Mesenchymal stem cell (in vitro differentiated cells and primary cell): Measurements from ENCODE around the gene ZBTB7C.

Source experiments
- DNase-seq: peaks from one replicate; pipeline ENCODE4 v3.0.0-alpha.2; 2013
- H2AFZ ChIP-seq: one replicate; pipeline ENCODE4 v1.6.1; 2013; ENCODE audit warnings: low read depth, mild to moderate bottlenecking, control low read depth, inconsistent platforms, low read length, moderate library complexity
- H2AK5ac ChIP-seq: 2 replicates; pipeline ENCODE4 v1.6.1; 2013; ENCODE audit warnings: low read length, moderate library complexity, mild to moderate bottlenecking, inconsistent platforms; ENCODE audit not compliant: severe bottlenecking
- H2BK120ac ChIP-seq: one replicate; pipeline ENCODE4 v1.6.1; 2013; ENCODE audit warnings: low read depth, mild to moderate bottlenecking, inconsistent platforms, low read length, moderate library complexity
- H2BK12ac ChIP-seq, 2 experiments: one replicate each; pipeline ENCODE4 v1.6.1; 2013; ENCODE audit warnings: inconsistent platforms in 2 of 2, low read length in 2 of 2, mild to moderate bottlenecking in 2 of 2, moderate library complexity in 2 of 2, control low read depth in 1 of 2
- H2BK15ac ChIP-seq: one replicate; pipeline ENCODE4 v1.6.1; 2013; ENCODE audit warnings: mild to moderate bottlenecking, low read depth, inconsistent platforms; ENCODE audit not compliant: poor library complexity, severe bottlenecking
- H2BK5ac ChIP-seq: 2 replicates; pipeline ENCODE4 v1.6.1; 2013; ENCODE audit warnings: low read depth, mild to moderate bottlenecking, low read length, control low read depth, inconsistent platforms; ENCODE audit not compliant: poor library complexity, severe bottlenecking
- H3K14ac ChIP-seq, 2 experiments: one replicate each; pipeline ENCODE4 v1.6.1; 2013; ENCODE audit warnings: inconsistent platforms in 2 of 2, low read length in 2 of 2, control low read depth in 1 of 2, mild to moderate bottlenecking in 1 of 2, moderate library complexity in 1 of 2
- H3K18ac ChIP-seq, 2 experiments: one replicate each; pipeline ENCODE4 v1.6.1; 2013; ENCODE audit warnings: inconsistent platforms in 2 of 2, low read length in 2 of 2, control low read depth in 1 of 2, low read depth in 1 of 2, mild to moderate bottlenecking in 1 of 2
- H3K23ac ChIP-seq, 2 experiments: one replicate each; pipeline ENCODE4 v1.6.1; 2013; ENCODE audit warnings: inconsistent platforms in 2 of 2, low read length in 2 of 2, mild to moderate bottlenecking in 2 of 2, moderate library complexity in 2 of 2, control low read depth in 1 of 2
- H3K27ac ChIP-seq: 2 replicates; pipeline ENCODE4 v1.5.1; 2013; ENCODE audit warnings: mild to moderate bottlenecking, moderate library complexity, low read length, control low read depth, inconsistent platforms; ENCODE audit not compliant: poor library complexity, severe bottlenecking
- H3K27me3 ChIP-seq, 2 experiments: 2 replicates each; pipeline versions ENCODE4 v1.6.1 to v1.7.0; 2013; ENCODE audit warnings: low read length in 2 of 2, mild to moderate bottlenecking in 2 of 2, moderate library complexity in 2 of 2, control low read depth in 1 of 2, inconsistent platforms in 1 of 2; ENCODE audit not compliant: control insufficient read depth in 1 of 2, insufficient read depth in 1 of 2
- H3K36me3 ChIP-seq, 2 experiments: 2 replicates each; pipeline versions ENCODE4 v1.6.1 to v1.7.0; 2013; ENCODE audit warnings: low read length in 2 of 2, control low read depth in 1 of 2, inconsistent platforms in 1 of 2, low read depth in 1 of 2, mild to moderate bottlenecking in 1 of 2; ENCODE audit not compliant: insufficient read depth in 2 of 2, control insufficient read depth in 1 of 2
- H3K4ac ChIP-seq, 2 experiments: one replicate each; pipeline ENCODE4 v1.6.1; 2013; ENCODE audit warnings: inconsistent platforms in 2 of 2, low read length in 2 of 2, mild to moderate bottlenecking in 2 of 2, moderate library complexity in 2 of 2, control low read depth in 1 of 2, low read depth in 1 of 2
- H3K4me1 ChIP-seq: 2 replicates; pipeline ENCODE4 v1.6.1; 2013; ENCODE audit warnings: low read depth, low read length, control low read depth; ENCODE audit not compliant: control insufficient read depth, insufficient read depth
- H3K4me2 ChIP-seq: 2 replicates; pipeline ENCODE4 v1.6.1; 2013; ENCODE audit warnings: low read length, mild to moderate bottlenecking, inconsistent platforms; ENCODE audit not compliant: poor library complexity, severe bottlenecking
- H3K4me3 ChIP-seq, 2 experiments: 2 replicates each; pipeline versions ENCODE4 v1.5.1 to v1.7.0; 2013; ENCODE audit warnings: low read length in 2 of 2, mild to moderate bottlenecking in 2 of 2, control low read depth in 1 of 2, low read depth in 1 of 2; ENCODE audit not compliant: insufficient read depth in 1 of 2
- H3K79me1 ChIP-seq: replicated peaks from 2 replicates; pipeline ENCODE4 v1.6.1; 2013; ENCODE audit warnings: mild to moderate bottlenecking, control low read depth, low read length, inconsistent platforms; ENCODE audit not compliant: poor library complexity, severe bottlenecking
- H3K9ac ChIP-seq: 2 replicates; pipeline ENCODE4 v1.7.0; 2013; ENCODE audit warnings: mild to moderate bottlenecking, low read length, moderate library complexity
- H3K9me3 ChIP-seq: 2 replicates; pipeline ENCODE4 v1.7.0; 2013; ENCODE audit warnings: mild to moderate bottlenecking, low read length; ENCODE audit not compliant: control insufficient read depth
- H4K8ac ChIP-seq: one replicate; pipeline ENCODE4 v1.6.1; 2013; ENCODE audit warnings: inconsistent platforms, mild to moderate bottlenecking, low read length, moderate library complexity
- H4K91ac ChIP-seq: one replicate; pipeline ENCODE4 v1.6.1; 2013; ENCODE audit warnings: mild to moderate bottlenecking, low read length, inconsistent platforms
- WGBS: methylation state at CpG from one replicate; pipeline ENCODE4 v1.1.7; 2013; ENCODE audit warnings: mixed read lengths; 5-methylcytosine and 5-hydroxymethylcytosine counted together

Gene ZBTB7C

DNA sequence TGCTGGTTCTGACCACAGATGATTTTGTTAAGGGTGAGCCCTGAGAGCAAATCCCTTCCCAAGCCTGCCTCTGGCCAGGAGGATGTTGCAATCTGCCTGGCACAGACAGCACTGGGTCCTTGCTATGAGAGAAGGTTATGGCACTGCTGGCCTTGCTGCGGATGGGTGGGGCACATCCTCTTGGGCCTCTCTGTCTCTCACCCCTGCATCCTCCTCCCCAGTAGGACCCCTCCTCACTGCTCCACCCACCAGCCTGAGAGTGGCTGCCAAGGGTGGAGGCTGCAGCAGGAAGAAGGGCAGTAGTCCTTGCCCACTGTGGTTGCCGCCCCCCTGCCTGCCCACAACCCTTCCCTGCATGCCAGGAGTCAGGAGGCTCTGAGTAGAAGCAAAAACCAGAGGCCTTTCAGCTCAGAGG, 180.9 kb downstream of the ZBTB7C start:
- Histone ChIP-seq H3K14ac (no peak overlapping the region), H3K4me3 (peak overlapping the region; percentile 4 to 28), H3K36me3 (no peaks in the 10 kb centered on the region), H3K4ac (no peak overlapping the region), H3K79me1 (no peaks in the 10 kb centered on the region), H3K4me1 (no peaks in the 10 kb centered on the region), H3K18ac (no peak overlapping the region), H3K9me3 (no peaks in the 10 kb centered on the region), H4K91ac (no peak overlapping the region), H2BK5ac (no peak overlapping the region), H3K27ac (no peak overlapping the region), H4K8ac (no peak overlapping the region), H3K23ac (no peak overlapping the region), H3K9ac (no peak overlapping the region), H2AFZ (no peak overlapping the region), H3K27me3 (peaks cover 9 to 46% of the 10 kb centered on the region in 2 experiments), H2BK12ac (no peak overlapping the region), H2BK15ac (no peak overlapping the region), H2BK120ac (no peak overlapping the region), H3K4me2 (no peak overlapping the region), H2AK5ac (no peak overlapping the region)
- no peak for DNase-seq
- WGBS = 88% methylated on average over 2 of the region's 2 CpGs

DNA sequence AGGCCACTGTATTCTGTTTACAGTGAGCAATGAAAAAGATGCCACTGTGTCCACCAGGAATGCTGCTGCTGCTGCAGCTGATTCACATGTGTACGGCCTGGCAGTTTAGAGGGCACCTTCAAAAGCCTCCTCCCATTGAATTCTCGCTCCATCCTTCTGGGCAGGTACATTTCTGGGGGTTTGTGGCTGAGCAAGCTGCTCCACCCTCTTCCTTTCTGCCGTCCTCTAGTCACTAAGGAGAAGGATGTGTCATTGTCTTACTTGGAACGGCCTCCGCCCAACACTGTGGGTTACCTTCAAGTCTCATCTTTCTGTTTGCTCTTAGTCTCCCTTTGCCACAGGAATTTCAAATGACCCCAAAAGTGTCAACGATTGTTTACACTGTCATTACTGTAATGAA, 182.0 kb downstream of the ZBTB7C start:
- Histone ChIP-seq H3K4me1 (no peaks in the 10 kb centered on the region), H3K9ac (no peak overlapping the region), H3K79me1 (no peaks in the 10 kb centered on the region), H2AFZ (no peak overlapping the region), H3K4me2 (no peak overlapping the region), H2BK120ac (no peak overlapping the region), H2BK12ac (no peak overlapping the region), H3K4me3 (no peak overlapping the region), H3K14ac (no peak overlapping the region), H2BK15ac (no peak overlapping the region), H4K8ac (no peak overlapping the region), H3K18ac (no peak overlapping the region), H3K4ac (no peak overlapping the region), H2BK5ac (no peak overlapping the region), H3K36me3 (no peaks in the 10 kb centered on the region), H3K23ac (no peak overlapping the region), H3K27ac (no peak overlapping the region), H2AK5ac (no peak overlapping the region), H4K91ac (no peak overlapping the region), H3K9me3 (no peaks in the 10 kb centered on the region), H3K27me3 (peaks cover 19 to 49% of the 10 kb centered on the region in 2 experiments)
- WGBS = 75% methylated on average over 5 of the region's 6 CpGs
- no peak for DNase-seq

DNA sequence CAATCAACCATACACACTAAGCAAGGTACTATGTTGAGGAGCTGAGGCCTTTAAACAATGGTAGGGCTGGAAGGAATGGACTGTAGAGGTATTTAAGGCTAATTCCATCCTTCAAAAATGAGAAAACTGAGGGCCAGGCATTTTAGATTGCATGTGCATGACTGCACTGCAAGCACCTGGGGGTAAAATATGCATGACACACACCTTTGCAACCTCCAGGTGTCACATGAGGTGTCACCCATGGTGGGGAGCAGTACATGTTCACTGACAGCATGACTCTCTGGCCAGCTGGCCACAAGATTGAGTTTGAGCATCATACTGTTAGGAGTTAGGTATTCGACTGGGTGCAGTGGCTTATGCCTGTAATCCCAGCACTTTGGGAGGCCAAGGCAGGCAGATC, 182.8 kb downstream of the ZBTB7C start:
- peaks cover 24 to 46% of the 10 kb centered on the region in 2 experiments for H3K27me3 ChIP-seq
- H3K4me3 ChIP-seq = no peak overlapping the region
- no peak overlapping the region for H3K14ac ChIP-seq
- H3K27ac ChIP-seq = no peak overlapping the region
- no peak overlapping the region for H3K18ac ChIP-seq
- DNase-seq = no peak
- H4K91ac ChIP-seq = no peak overlapping the region
- H3K4me2 ChIP-seq = no peak overlapping the region
- no peaks in the 10 kb centered on the region for H3K36me3 ChIP-seq
- no peaks in the 10 kb centered on the region for H3K9me3 ChIP-seq
- H3K9ac ChIP-seq = no peak overlapping the region
- H2BK120ac ChIP-seq = no peak overlapping the region
- H3K23ac ChIP-seq = no peak overlapping the region
- H2BK12ac ChIP-seq = no peak overlapping the region
- no peaks in the 10 kb centered on the region for H3K79me1 ChIP-seq
- H4K8ac ChIP-seq = no peak overlapping the region
- no peak overlapping the region for H2BK15ac ChIP-seq
- H2AFZ ChIP-seq = no peak overlapping the region
- no peak overlapping the region for H2BK5ac ChIP-seq
- no peak overlapping the region for H3K4ac ChIP-seq
- no peak overlapping the region for H2AK5ac ChIP-seq
- no peaks in the 10 kb centered on the region for H3K4me1 ChIP-seq
- WGBS = 82% methylated on average over 1 of the region's 1 CpG

- H2BK12ac ChIP-seq = no peak overlapping the region
Observed at GRCh38 chr18:48222118-48222517, 187.1 kb downstream of the ZBTB7C start.

More at GRCh38 chr18:48222118-48222517, 187.1 kb downstream of the ZBTB7C start:
- no peaks in the 10 kb centered on the region for H3K9me3 ChIP-seq
- H3K4me2 ChIP-seq = no peak overlapping the region
- H3K9ac ChIP-seq = no peak overlapping the region
- no peak overlapping the region for H3K4ac ChIP-seq
- peaks cover 28 to 42% of the 10 kb centered on the region in 2 experiments for H3K27me3 ChIP-seq
- peak; percentile 9 for DNase-seq
- no peak overlapping the region for H2AFZ ChIP-seq
- H3K27ac ChIP-seq = no peak overlapping the region
- H2BK120ac ChIP-seq = no peak overlapping the region
- H3K4me3 ChIP-seq = no peak overlapping the region
- H4K91ac ChIP-seq = no peak overlapping the region
- H3K18ac ChIP-seq = no peak overlapping the region
- WGBS = 99% methylated on average over 4 of the region's 4 CpGs
- no peaks in the 10 kb centered on the region for H3K36me3 ChIP-seq
- H3K14ac ChIP-seq = no peak overlapping the region
- no peak overlapping the region for H3K23ac ChIP-seq
- H4K8ac ChIP-seq = no peak overlapping the region
- no peak overlapping the region for H2AK5ac ChIP-seq
- no peaks in the 10 kb centered on the region for H3K79me1 ChIP-seq
- no peaks in the 10 kb centered on the region for H3K4me1 ChIP-seq
- no peak overlapping the region for H2BK15ac ChIP-seq
- H2BK5ac ChIP-seq = no peak overlapping the region
